Liver (tissue), 9 donors: ENCODE data around the gene FRMD4A. TPM values are rescaled to one million over a fixed set of nuclear protein-coding genes. Genes with fewer than 3 reads are reported as not detected.

Experiments
- DNase-seq: peaks from one replicate; pipeline ENCODE4 v3.0.0-alpha.2; 2017; ENCODE audit warnings: low spot score
- H3K27ac ChIP-seq, 2 donors: one replicate each; pipeline ENCODE4 v1.7.0; 2013; ENCODE audit warnings: inconsistent platforms in 2 of 2, low read length in 2 of 2, control low read depth in 1 of 2, low read depth in 1 of 2, mild to moderate bottlenecking in 1 of 2
- H3K27me3 ChIP-seq, 4 donors: one replicate each; pipeline versions ENCODE4 v1.6.1 to v1.7.0; 2013; ENCODE audit warnings: low read length in 3 of 4, inconsistent platforms in 1 of 4, mild to moderate bottlenecking in 1 of 4, moderate library complexity in 1 of 4; ENCODE audit not compliant: control insufficient read depth in 4 of 4, insufficient read depth in 4 of 4
- H3K36me3 ChIP-seq, 4 donors: one replicate each; pipeline versions ENCODE4 v1.6.1 to v1.7.0; 2013; ENCODE audit warnings: low read length in 3 of 4, mild to moderate bottlenecking in 3 of 4, low read depth in 1 of 4, moderate library complexity in 1 of 4; ENCODE audit not compliant: control insufficient read depth in 4 of 4, insufficient read depth in 3 of 4
- H3K4me1 ChIP-seq, 4 donors: one replicate each; pipeline versions ENCODE4 v1.6.1 to v1.7.0; 2013; ENCODE audit warnings: low read length in 3 of 4, mild to moderate bottlenecking in 3 of 4, moderate library complexity in 1 of 4; ENCODE audit not compliant: control insufficient read depth in 4 of 4, insufficient read depth in 4 of 4
- H3K4me3 ChIP-seq, 3 donors: one replicate each; pipeline versions ENCODE4 v1.6.1 to v1.7.0; 2013; ENCODE audit warnings: low read length in 3 of 3, control low read depth in 1 of 3, low read depth in 1 of 3, mild to moderate bottlenecking in 1 of 3
- H3K9ac ChIP-seq, 2 donors: one replicate each; pipeline ENCODE4 v1.7.0; 2013; ENCODE audit warnings: low read length in 2 of 2, mild to moderate bottlenecking in 2 of 2, moderate library complexity in 2 of 2, control low read depth in 1 of 2, low read depth in 1 of 2
- H3K9me3 ChIP-seq, 4 donors: one replicate each; pipeline versions ENCODE4 v1.6.1 to v1.7.0; 2013; ENCODE audit warnings: low read length in 3 of 4; ENCODE audit not compliant: control insufficient read depth in 4 of 4
- FOXA2 ChIP-seq: IDR thresholded peaks from 2 replicates; pipeline ENCODE4 v1.6.1; 2016; ENCODE audit warnings: antibody characterized with exemption
- HNF4A ChIP-seq, 2 donors: conservative IDR thresholded peaks; 2 replicates each; pipeline ENCODE4 v1.6.1; 2016; ENCODE audit warnings: antibody characterized with exemption in 2 of 2, mild to moderate bottlenecking in 2 of 2
- HNF4G ChIP-seq: IDR thresholded peaks from 2 replicates; pipeline ENCODE4 v1.6.1; 2016; ENCODE audit warnings: antibody characterized with exemption
- JUND ChIP-seq, 2 donors: IDR thresholded peaks; 2 replicates each; pipeline ENCODE4 v1.6.1; 2016; ENCODE audit warnings: antibody characterized with exemption in 2 of 2
- RAD21 ChIP-seq, 2 donors: IDR thresholded peaks; 2 replicates each; pipeline ENCODE4 v1.6.1; 2016; ENCODE audit warnings: antibody characterized with exemption in 2 of 2, mild to moderate bottlenecking in 2 of 2
- RXRA ChIP-seq, 2 donors: IDR thresholded peaks; 2 replicates each; pipeline ENCODE4 v1.6.1; 2017 to 2018; ENCODE audit warnings: antibody characterized with exemption in 2 of 2, mild to moderate bottlenecking in 1 of 2
- SP1 ChIP-seq: IDR thresholded peaks from 2 replicates; pipeline ENCODE4 v1.6.1; 2018; ENCODE audit warnings: antibody characterized with exemption, mild to moderate bottlenecking
- TAF1 ChIP-seq: conservative IDR thresholded peaks from 2 replicates; pipeline ENCODE4 v1.6.1; 2016; ENCODE audit warnings: antibody characterized with exemption, mild to moderate bottlenecking
- WGBS: extraction: QIAGEN DNeasy Blood & Tissue Kit; methylation state at CpG from one replicate; pipeline ENCODE4 v1.1.7; 2013; 5-methylcytosine and 5-hydroxymethylcytosine counted together
- polyA plus RNA-seq, 2 donors: library from polyadenylated mRNA; stranded (reverse) in 1 of 2; unstranded in 1 of 2; fragments of 200-250 nt in 1 of 2; fragments of >200 nt in 1 of 2; fragmentation: Nextera tagmentation in 1 of 2; extraction: Ambion mirVana in 1 of 2; gene quantifications; one replicate each; pipeline versions ENCODE4 v1.2.1 to v1.2.3, GENCODE V29; 2013 to 2015
- total RNA-seq, 2 donors: library from RNA; depleted of rRNA; stranded (reverse); fragments of >200 nt; gene quantifications; one replicate each; pipeline ENCODE4 v1.2.3, GENCODE V29; 2014
- TF ChIP-seq, protein P1 (sequence below): IDR thresholded peaks from 2 replicates; pipeline ENCODE4 v1.6.1; 2016; ENCODE audit warnings: antibody characterized with exemption
- TF ChIP-seq, protein P2 (sequence below): IDR thresholded peaks from 2 replicates; pipeline ENCODE4 v1.6.1; 2016; ENCODE audit warnings: antibody characterized with exemption
- TF ChIP-seq, protein P3 (sequence below): IDR thresholded peaks from 2 replicates; pipeline ENCODE4 v1.6.1; 2016; ENCODE audit warnings: antibody characterized with exemption, mild to moderate bottlenecking
- TF ChIP-seq, protein P4 (sequence below): fragments of 150-350 bp; IDR thresholded peaks from 2 replicates; pipeline ENCODE4 v1.5.1; 2017; ENCODE audit warnings: improper control_type of control experiment, low read depth, low read length; ENCODE audit not compliant: missing input control
- donor health status: healthy.
- donor health status: healthy.
- donor health status: healthy.
- donor health status: healthy.
- donor health status: healthy.

FRMD4A gene
- total RNA-seq (10 to 100 TPM; 17.1 to 34.3 TPM), polyA plus RNA-seq (1 to 10 TPM; 8.2 to 9.2 TPM)

DNA sequence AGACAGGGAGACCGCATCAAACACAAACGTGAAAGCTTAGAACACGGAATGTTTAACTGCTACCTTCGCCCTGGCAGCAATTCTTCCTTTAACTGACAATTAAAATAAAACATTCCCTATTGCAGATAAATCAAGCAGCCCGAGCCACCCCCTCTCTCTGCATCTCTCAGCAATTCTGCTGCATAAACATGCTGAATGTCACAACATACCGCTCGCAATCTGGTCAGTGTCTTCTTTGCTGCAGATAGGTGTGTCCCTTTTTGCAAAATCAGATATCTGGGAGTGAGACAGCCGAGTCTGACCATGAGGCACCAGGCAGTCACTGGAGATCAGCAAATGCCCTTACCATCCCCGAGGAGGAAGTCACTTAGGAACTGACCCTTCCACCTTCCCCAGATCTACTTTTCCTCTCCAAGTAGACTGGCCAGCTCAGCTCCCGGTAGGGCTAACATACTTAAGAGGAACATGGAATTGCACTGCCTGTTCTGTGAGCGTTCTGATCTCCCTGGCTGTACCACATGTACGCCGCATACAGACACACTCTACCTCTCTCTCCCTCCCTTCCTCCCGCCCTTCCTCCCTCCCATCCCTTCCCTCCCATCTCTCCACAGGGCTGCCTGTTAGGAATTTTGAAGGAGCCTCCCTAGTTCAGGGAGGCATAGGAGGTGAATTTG is at the start of gene FRMD4A:
Gene FRMD4A, minus strand, starts transcription at position 537 of the 674 bp plus-strand sequence.
- Histone ChIP-seq H3K27ac (no peak within 1 kb of the TSS), H3K9me3 (no peaks in the 10 kb centered on the region), H3K4me3 (no peak within 1 kb of the TSS), H3K9ac (no peak within 1 kb of the TSS), H3K36me3 (no peaks in the 10 kb centered on the region), H3K27me3 (peaks cover 0 to 8% (median 0%) of the 10 kb centered on the region in 4 donors), H3K4me1 (no peaks in the 10 kb centered on the region)
- WGBS = 51% methylated on average over 14 of the region's 14 CpGs
- TF ChIP-seq FOXA2 (no peak), SP1 (no peak), TAF1 (no peak), HNF4A (conservative IDR thresholded peaks at IDR 0.05) (no peak), RXRA (IDR thresholded peaks at IDR 0.05) (no peak)
- TF ChIP-seq, protein P1, sequence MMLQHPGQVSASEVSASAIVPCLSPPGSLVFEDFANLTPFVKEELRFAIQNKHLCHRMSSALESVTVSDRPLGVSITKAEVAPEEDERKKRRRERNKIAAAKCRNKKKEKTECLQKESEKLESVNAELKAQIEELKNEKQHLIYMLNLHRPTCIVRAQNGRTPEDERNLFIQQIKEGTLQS = no peak
- no peak for DNase-seq

DNA sequence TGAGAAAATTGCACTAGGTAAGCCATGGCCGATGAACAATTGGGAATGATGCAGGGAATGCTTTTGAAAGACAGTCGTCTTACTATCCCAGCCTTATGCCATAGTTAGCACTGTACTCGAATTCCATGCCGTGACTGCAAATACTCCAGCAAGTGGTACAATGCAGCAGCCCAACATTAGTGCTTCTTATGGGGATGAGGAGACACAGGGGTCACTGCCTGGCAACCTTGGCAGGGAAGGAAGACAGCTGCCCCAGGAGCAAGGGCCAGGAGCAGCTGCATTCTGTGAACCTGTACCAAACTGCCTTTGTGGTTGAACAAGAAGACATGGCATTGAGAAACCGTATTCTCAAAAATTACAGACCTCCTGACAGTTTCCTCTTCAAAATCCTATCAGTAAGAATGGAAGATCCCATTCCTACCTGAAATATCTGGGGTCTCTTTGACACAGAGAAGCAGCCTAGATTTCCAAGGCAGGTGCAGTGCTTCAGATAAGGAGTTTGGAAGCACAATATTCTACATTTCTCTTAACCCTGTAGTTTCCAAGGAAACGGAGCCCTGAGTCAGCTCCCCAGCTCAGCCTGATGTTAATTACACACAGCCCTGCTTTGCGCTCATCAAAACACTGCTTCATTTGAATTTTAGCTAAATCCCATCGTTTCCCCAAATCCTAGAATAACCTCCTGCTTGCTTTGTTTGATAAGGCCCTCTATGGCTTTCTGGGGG is 49.0 kb upstream of the FRMD4A start:
- Histone ChIP-seq H3K4me3 (no peak overlapping the region), H3K9me3 (no peaks in the 10 kb centered on the region), H3K4me1 (no peaks in the 10 kb centered on the region), H3K27me3 (peaks cover 0 to 2% (median 0%) of the 10 kb centered on the region in 4 donors), H3K9ac (no peak overlapping the region), H3K36me3 (no peaks in the 10 kb centered on the region), H3K27ac (no peak overlapping the region)
- TF ChIP-seq HNF4G = no peak
- TF ChIP-seq, protein P2, sequence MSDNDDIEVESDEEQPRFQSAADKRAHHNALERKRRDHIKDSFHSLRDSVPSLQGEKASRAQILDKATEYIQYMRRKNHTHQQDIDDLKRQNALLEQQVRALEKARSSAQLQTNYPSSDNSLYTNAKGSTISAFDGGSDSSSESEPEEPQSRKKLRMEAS = no peak
- TF ChIP-seq JUND (IDR thresholded peaks at IDR 0.05) = no peak
- no peak for TF ChIP-seq FOXA2
- TF ChIP-seq, protein P3, sequence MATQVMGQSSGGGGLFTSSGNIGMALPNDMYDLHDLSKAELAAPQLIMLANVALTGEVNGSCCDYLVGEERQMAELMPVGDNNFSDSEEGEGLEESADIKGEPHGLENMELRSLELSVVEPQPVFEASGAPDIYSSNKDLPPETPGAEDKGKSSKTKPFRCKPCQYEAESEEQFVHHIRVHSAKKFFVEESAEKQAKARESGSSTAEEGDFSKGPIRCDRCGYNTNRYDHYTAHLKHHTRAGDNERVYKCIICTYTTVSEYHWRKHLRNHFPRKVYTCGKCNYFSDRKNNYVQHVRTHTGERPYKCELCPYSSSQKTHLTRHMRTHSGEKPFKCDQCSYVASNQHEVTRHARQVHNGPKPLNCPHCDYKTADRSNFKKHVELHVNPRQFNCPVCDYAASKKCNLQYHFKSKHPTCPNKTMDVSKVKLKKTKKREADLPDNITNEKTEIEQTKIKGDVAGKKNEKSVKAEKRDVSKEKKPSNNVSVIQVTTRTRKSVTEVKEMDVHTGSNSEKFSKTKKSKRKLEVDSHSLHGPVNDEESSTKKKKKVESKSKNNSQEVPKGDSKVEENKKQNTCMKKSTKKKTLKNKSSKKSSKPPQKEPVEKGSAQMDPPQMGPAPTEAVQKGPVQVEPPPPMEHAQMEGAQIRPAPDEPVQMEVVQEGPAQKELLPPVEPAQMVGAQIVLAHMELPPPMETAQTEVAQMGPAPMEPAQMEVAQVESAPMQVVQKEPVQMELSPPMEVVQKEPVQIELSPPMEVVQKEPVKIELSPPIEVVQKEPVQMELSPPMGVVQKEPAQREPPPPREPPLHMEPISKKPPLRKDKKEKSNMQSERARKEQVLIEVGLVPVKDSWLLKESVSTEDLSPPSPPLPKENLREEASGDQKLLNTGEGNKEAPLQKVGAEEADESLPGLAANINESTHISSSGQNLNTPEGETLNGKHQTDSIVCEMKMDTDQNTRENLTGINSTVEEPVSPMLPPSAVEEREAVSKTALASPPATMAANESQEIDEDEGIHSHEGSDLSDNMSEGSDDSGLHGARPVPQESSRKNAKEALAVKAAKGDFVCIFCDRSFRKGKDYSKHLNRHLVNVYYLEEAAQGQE = no peak
- TF ChIP-seq, protein P1 = no peak
- TF ChIP-seq, protein P4, sequence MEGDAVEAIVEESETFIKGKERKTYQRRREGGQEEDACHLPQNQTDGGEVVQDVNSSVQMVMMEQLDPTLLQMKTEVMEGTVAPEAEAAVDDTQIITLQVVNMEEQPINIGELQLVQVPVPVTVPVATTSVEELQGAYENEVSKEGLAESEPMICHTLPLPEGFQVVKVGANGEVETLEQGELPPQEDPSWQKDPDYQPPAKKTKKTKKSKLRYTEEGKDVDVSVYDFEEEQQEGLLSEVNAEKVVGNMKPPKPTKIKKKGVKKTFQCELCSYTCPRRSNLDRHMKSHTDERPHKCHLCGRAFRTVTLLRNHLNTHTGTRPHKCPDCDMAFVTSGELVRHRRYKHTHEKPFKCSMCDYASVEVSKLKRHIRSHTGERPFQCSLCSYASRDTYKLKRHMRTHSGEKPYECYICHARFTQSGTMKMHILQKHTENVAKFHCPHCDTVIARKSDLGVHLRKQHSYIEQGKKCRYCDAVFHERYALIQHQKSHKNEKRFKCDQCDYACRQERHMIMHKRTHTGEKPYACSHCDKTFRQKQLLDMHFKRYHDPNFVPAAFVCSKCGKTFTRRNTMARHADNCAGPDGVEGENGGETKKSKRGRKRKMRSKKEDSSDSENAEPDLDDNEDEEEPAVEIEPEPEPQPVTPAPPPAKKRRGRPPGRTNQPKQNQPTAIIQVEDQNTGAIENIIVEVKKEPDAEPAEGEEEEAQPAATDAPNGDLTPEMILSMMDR = no peak
- no peak for TF ChIP-seq RAD21 (IDR thresholded peaks at IDR 0.05)
- 81% methylated on average over 8 of the region's 8 CpGs for WGBS
- DNase-seq = no peak
